Neural cell (in vitro differentiated cells): ENCODE data around the gene SLC7A8.

ENCODE experiments used
- EP300 ChIP-seq: fragments of 450-650 bp; conservative IDR thresholded peaks from 2 replicates; pipeline ENCODE4 v1.6.1; 2014; ENCODE audit warnings: antibody characterized with exemption, mild to moderate bottlenecking, moderate library complexity; ENCODE audit not compliant: poor library complexity, severe bottlenecking
- EZH2 ChIP-seq: fragments of 200-600, 300-800 bp; shearing (Covaris generic), sonication (generic); IDR thresholded peaks from 2 replicates; pipeline ENCODE4 v1.6.1; 2014; ENCODE audit warnings: antibody characterized with exemption, low read length, borderline replicate concordance, mild to moderate bottlenecking; ENCODE audit not compliant: insufficient read depth, poor library complexity, severe bottlenecking
- TAF1 ChIP-seq: IDR thresholded peaks from 2 replicates; pipeline ENCODE4 v1.6.1; 2012; ENCODE audit warnings: low read depth
- TF ChIP-seq, protein P1 (sequence below): fragments of 450-650 bp; IDR thresholded peaks from 2 replicates; pipeline ENCODE4 v1.5.1; 2014; ENCODE audit warnings: antibody characterized with exemption, mild to moderate bottlenecking, moderate library complexity; ENCODE audit not compliant: poor library complexity, severe bottlenecking

DNA sequence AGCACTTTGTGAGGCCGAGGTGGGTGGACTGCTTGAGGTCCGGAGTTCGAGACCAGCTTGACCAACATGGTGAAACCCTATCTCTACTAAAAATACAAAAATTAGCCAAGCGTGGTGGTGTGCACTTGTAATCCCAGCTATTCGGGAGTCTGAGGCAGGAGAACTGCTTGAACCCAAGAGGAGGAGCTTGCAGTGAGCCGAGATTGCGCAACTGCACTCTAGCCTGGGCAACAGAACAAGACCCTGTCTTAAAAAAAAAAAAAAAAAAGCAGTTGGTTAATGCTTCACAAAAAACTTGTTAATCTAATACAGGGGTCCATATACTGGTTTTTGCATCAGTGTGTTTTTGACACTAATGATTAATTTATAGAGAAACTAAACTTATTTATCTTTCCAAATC, 18.5 kb upstream of the SLC7A8 start:
- no peak for TF ChIP-seq EP300
- TF ChIP-seq, protein P1, sequence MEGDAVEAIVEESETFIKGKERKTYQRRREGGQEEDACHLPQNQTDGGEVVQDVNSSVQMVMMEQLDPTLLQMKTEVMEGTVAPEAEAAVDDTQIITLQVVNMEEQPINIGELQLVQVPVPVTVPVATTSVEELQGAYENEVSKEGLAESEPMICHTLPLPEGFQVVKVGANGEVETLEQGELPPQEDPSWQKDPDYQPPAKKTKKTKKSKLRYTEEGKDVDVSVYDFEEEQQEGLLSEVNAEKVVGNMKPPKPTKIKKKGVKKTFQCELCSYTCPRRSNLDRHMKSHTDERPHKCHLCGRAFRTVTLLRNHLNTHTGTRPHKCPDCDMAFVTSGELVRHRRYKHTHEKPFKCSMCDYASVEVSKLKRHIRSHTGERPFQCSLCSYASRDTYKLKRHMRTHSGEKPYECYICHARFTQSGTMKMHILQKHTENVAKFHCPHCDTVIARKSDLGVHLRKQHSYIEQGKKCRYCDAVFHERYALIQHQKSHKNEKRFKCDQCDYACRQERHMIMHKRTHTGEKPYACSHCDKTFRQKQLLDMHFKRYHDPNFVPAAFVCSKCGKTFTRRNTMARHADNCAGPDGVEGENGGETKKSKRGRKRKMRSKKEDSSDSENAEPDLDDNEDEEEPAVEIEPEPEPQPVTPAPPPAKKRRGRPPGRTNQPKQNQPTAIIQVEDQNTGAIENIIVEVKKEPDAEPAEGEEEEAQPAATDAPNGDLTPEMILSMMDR: no peak
- no peak for TF ChIP-seq EZH2
- TF ChIP-seq TAF1: no peak
